Activated CD4-positive, alpha-beta T cell treated with anti-CD3 and anti-CD28 coated beads for 48 hours (primary cell): ENCODE data around the gene SIRT2.
A peak's percentile ranks its signal among the peaks of the same experiment; 100 is the strongest.
"Not testable (repeated sequence)": the region's sequence is repeated elsewhere in the genome, so short reads cannot be mapped to it uniquely, and the experiment has no call there.

Source experiments
- DNase-seq: peaks from one replicate; pipeline ENCODE4 v3.0.0-alpha.2; 2020

The SIRT2 gene

GRCh38 chr19:38892841-38893240 is 6.6 kb downstream of the SIRT2 start:
- no peak for DNase-seq

- DNase-seq = no peak
Measured at GRCh38 chr19:38891771-38892170, 7.6 kb downstream of the SIRT2 start.

DNA sequence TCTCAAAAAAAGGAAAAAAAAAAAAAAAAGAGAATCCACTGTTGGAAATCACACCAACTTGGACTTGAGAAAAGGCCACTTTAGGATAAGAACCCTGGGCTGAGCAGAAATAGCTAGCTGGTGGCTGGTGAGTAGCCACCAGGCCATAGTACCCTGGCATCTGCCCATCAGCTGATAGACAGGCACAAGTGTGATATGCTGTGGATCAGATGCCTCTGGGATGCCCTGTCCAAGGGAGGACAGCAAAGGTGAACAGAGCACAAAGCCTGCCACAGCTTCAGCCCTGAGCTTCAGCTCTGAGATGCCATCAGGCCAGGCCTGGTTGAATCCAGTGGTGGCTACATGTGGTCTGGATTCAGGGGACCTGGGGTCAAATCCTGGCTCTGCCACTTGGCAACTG is 8.7 kb downstream of the SIRT2 start:
- DNase-seq = no peak

DNA sequence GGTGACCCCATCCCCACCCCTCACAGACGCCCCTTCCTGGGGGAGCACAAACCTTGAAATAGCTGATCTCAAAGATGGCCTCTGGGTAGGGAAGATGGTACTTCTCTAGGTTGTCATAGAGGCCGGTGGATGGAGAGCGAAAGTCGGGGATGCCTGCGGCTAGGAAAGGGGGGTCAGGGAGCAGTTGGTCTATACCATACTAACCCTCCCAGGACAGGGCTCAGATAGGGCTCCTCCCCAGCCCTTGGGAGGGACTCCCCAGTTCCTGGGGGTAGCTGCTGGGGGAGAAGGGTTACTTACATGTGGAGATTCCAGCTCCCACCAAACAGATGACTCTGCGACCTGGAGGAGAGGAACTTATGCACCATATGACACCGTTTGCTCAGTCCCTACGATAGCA is 9.6 kb downstream of the SIRT2 start:
- no peak for DNase-seq

DNA sequence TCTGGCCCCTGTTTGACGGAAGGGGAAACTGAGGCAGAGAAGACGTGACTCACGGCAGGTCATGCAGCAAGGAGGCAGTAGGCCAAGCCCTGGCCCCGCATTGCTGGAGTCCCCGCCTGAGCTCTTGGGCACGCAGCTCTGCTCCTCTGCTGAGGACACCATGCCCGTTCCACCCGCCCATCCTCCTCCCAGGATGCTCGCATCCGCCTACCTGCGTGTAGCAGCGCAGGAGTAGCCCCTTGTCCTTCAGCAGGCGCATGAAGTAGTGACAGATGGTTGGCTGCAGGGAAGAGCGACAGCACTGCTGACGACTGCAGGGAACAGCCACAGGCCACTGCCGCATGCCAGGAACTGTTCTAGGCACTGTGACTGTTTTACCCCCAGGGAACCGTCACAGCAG is 10.5 kb downstream of the SIRT2 start:
- no peak for DNase-seq

DNA sequence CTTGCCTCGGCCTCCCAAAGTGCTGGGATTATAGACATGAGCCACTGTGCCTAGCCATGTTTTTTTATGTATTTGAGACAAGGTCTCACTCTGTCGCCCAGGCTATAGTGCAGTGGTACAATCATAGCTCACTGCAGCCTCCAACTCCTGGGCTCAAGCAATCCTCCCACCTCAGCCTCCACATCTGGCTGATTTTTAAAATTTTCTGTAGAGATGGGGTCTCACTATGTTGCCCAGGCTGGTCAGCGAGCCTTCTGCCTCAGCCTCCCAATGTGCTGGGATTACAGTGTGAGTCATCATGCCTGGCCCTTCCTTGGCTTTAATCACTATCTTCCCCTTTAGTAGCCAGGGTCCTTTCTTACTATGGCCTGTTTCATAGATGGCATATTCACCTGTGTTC is 14.7 kb downstream of the SIRT2 start:
- not testable (repeated sequence) for DNase-seq

DNA sequence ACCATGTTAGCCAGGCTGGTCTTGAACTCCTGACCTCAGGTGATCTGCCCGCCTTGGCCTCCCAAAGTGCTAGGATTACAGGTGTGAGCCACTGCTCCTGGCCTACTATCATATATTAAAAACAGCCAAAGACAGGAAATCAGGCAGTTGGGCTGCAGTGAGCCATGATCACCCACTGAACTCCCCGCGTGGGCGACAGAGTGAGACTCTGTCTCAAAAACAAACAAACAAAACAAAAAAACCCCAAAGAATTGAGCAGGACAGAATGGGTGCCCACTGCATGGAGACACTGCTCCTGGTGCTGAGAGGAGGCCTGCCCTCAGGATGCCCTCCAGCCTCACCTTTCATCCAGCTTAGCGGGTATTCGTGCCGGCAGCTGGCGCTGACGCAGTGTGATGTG is 16.1 kb downstream of the SIRT2 start:
- DNase-seq = no peak

GRCh38 chr19:38880882-38881609 is 18.4 kb downstream of the SIRT2 start:
- DNase-seq = no peak

DNA sequence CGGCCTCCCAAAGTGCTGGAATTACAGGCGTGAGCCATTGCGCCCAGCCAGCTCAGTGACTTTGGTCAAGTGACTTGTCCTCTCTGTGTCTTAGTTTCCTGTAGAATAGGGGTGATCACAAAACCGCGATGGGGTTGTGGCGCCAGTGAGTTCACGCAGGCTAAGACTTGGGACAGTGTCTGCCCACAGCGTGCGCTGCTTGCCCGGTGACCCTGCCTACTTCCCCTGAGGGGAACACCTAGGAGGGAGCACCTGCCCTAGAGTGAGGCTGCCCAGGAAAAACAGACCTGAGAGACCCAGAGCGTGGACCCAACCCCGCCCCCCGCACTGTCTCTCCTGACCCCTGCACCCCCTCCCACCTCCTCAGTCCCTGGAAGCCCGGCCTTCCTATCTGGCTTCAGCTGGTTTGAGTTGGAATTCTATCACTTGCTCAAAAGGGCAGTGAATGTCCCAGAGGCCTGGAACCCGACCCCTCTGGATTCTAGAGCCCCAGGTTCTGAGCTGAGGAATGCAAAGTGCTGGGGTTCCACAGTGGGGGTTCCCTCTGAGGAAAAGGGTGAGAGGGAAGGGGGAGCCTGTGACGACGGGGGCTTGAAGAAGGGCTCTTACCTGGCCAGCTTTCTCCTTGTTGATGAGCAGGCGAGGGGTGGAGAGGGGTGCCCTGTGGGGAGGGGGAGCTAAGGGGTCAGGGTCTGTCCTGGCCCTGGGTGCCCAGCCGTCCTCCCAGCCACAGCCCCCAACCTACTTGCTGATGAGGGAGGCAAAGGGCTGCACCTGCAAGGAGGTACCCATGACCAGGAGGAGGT is 19.1 kb downstream of the SIRT2 start:
- DNase-seq = no peak

DNA sequence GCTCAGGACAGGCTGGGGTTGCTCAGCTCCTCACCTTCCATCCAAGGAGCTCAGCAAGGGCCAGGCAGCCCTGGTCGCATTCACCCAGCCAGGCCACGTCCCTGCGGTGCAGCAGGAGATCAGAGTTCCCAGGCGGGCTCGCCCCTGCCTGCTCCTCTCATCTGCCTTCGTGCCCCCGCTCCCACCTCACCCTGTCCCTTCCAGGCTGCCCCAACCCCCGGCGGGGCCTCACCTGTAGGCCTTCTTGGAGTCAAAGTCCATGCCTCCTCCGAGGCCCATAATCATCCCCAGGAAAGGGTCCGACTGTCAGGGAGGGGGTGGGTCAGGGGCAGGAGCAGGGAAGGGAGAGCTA is 20.0 kb downstream of the SIRT2 start:
- DNase-seq = no peak

DNA sequence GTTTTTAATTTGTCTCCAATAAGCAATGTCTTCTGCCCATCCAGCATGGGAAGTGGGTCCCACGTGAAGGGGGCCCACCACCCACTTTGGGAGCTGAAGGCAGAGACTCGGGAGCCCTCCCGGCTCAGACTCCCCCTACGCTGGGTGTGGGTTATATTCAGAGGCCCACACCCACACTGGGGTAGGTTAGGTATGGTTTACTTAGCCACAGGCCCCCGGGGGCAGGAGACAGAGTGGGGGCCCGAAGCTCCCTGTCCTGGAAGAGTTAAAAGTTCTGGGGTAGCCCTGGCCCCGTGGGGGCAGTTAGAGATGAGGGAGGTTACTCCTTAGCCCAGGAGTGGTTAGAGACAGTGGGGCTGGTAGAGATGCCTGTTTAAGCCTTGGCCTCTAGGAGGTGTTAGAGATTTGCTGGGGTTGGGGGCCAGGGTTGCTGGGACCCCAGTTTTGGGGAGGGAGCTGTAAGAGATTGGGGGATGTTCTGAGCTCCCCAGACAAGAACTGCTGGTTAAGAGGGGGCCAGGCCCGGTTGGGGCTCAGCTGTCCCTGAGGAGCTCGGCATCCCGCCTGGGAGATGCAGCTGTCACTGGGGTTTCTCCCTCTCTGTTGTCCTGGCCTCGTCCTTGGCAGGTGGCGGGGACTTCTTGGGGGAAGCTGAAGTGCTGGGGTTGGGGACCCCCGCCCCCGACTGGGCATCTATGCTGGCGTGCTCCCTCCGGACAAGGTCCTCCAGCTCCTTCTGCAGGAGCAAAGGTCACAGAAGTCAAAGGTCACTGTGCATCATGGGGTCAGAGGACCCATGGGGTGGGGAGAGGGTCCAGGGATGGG is 20.6 kb downstream of the SIRT2 start:
- no peak for DNase-seq

GRCh38 chr19:38877781-38878574 is 21.4 kb downstream of the SIRT2 start, which contains the start of gene RINL:
RINL (minus strand) TSS chr19:38878275; CDS start chr19:38876742, 1,533 bp downstream.
- peak; percentile 78 for DNase-seq

GRCh38 chr19:38875656-38876395 is 23.6 kb downstream of the SIRT2 start:
- DNase-seq = no peak

GRCh38 chr19:38873400-38873799 is 26.0 kb downstream of the SIRT2 start:
- DNase-seq = not testable (repeated sequence)

GRCh38 chr19:38870612-38871011 is 28.8 kb downstream of the SIRT2 start:
- DNase-seq = no peak

DNA sequence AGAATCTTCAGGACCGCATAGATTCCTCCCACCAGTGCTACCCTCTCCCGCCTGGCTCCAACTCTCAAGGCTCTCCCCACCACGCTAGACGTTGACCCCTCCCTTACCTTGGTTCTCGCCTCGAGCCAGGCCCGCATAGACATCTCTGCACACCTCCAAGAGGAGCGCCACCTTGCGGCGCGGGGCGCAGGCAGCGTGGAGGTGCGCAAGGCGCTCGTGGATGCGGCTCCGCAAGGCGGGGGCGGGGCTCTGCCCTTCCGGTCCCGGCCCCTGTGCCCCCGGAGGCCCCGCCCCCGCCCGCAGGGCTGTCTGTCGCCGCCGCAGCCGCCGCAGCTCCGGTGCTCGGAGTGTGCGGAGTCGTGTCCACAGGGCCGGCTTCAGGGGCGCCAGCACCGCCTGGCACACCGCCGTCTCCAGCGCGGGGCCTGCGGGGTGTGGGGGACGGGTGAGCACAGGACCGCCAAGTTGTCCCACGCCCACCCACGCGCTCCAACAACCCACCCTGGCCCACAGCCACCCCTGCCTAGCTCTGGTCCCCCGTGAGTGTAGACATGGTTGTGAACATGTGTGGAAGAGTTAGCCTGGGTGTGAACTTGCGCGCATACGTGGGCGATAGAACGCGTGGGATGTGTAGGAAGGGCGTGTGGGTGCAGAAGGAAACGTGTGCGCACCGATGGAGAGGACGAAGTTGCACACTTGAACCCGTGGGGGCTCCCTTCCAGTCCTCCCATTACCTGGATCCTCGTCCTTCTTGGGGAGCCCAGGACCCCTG is 29.4 kb downstream of the SIRT2 start:
- peak; percentile 95 for DNase-seq

- DNase-seq = peak; percentile 52
Measured at GRCh38 chr19:38869160-38869835, 30.1 kb downstream of the SIRT2 start.

DNA sequence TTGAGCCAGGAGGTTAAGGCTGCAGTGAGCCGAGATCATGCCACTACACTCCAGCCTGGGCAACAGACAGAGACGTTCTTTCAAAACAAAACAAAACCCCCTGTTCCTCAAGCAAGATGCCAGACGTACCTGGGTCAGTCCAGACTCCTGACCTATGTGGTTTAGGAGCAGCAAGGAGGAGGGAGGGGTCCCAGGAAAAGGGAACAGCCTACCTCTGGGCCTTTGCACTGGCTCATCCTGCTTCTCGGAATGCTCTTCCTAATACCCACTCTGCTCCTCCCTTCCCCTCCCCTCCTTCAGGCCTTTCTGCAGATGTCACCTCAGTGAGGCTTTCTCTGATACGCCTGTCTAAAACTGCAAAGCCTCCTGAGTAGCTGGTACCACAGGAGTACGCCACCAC is 30.9 kb downstream of the SIRT2 start:
- no peak for DNase-seq

DNA sequence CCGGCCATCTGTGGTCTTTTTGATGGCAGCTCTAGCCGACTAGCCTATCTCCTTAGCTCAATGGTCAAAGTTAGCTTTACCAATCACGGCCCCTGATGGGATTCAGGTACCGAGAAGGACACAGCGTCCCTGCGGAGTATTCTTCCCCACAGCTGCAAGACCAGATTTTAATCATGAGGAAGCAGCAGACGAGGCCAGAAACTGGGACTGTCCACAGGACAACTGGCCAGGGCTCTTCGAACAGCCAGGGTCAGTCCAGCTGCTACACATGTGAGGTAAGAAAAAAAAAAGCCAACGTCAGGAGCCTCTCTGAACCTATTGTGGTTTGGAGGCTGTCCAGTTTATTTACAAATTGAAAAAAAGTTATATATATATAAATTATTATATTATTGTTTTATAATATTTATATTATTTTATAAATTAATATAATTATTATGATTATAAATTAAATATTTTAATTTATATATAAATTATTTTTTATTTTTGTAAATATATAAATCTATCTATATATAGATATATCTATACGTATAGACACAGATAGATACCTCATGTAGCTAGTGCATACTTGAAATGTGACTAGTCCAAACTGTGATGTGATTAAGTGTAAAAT is 32.1 kb downstream of the SIRT2 start:
- DNase-seq = no peak
